Activated naive CD8-positive, alpha-beta T cell treated with anti-CD3 and anti-CD28 coated beads, Interleukin-2, amount 50 U/mL, for 24 hours (primary cell): ENCODE measurements around the gene TMEM53.

ENCODE experiments used
- ATAC-seq: fragments of 150-1000 bp; cut with Tn5 transposase; one replicate; pipeline ENCODE4 v1.10.0; 2021
- DNase-seq: peaks from one replicate; pipeline ENCODE4 v3.0.0; 2021
- H3K27ac Mint-ChIP-seq: one replicate; pipeline ENCODE4 v1.8.0; 2021; ENCODE audit warnings: mild to moderate bottlenecking, mixed read lengths
- H3K27me3 Mint-ChIP-seq: one replicate; pipeline ENCODE4 v1.8.0; 2021; ENCODE audit warnings: mixed read lengths
- H3K36me3 Mint-ChIP-seq: one replicate; pipeline ENCODE4 v1.8.0; 2021; ENCODE audit warnings: low read depth, mixed read lengths
- H3K4me1 Mint-ChIP-seq: one replicate; pipeline ENCODE4 v1.8.0; 2021; ENCODE audit warnings: mixed read lengths
- H3K4me3 Mint-ChIP-seq: one replicate; pipeline ENCODE4 v1.8.0; 2021; ENCODE audit warnings: mild to moderate bottlenecking, moderate library complexity, mixed read lengths
- H3K9me3 Mint-ChIP-seq: one replicate; pipeline ENCODE4 v1.8.0; 2021; ENCODE audit warnings: mixed read lengths

The TMEM53 gene

DNA sequence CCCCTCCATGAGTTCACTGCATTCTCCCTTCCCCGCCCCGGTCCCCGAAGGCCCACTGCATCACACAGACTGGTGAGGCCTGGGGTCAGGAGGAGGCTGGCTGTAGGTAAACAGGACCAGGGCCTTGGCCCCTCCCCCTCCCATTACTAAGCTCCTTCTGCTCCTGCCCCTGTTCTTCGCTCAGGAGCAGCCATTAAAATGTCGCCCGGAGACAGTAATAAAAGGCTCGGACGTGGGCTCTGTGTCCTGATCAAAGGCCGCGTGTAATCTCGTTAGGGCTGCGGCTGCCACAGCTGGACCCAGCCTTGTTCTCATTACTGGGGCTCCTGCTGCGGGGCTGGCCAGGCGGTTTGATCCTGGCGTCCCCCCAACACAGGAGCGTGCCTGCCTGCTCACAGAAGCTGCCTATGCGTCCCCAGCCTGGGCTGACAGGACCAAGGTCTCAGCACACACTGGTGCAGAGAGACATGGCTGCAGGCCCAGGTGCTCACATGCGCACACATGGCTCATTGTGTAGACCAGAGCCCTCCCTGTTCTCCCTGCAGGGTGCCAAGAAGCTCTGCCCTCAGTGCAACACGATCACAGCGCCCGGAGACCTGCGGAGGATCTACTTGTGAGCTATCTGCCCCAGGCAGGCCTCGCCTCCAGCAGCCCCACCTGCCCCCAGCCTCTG is 24.0 kb downstream of the TMEM53 start:
- peaks cover 11% of the 10 kb centered on the region for H3K36me3 Mint-ChIP-seq
- no peak overlapping the region for H3K27ac Mint-ChIP-seq
- ATAC-seq = no peak
- H3K9me3 Mint-ChIP-seq = no peaks in the 10 kb centered on the region
- no peaks in the 10 kb centered on the region for H3K27me3 Mint-ChIP-seq
- no peak overlapping the region for H3K4me3 Mint-ChIP-seq
- no peak for DNase-seq
- H3K4me1 Mint-ChIP-seq = no peaks in the 10 kb centered on the region

DNA sequence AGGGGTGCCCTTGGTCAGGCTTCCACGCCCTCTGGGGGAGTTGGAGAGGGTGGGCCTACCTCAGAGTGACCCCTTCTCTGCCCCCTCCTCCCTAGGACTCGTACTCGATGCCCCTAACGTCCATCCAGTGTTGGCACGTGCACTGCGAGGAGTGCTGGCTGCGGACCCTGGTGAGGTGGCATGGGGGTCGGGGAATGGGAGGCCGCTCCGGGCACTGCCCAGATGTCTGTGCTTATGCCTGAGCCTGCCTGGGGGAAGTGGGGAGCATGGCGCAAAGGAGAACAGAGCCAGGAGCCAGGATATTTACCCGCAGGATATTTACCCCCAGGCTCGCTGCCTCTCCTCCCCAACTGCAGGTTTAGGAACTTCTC is 24.5 kb downstream of the TMEM53 start:
- ATAC-seq (no peak), DNase-seq (no peak)
- Mint-ChIP-seq H3K9me3 (no peaks in the 10 kb centered on the region), H3K4me3 (no peak overlapping the region), H3K4me1 (no peaks in the 10 kb centered on the region), H3K27me3 (no peaks in the 10 kb centered on the region), H3K27ac (no peak overlapping the region), H3K36me3 (peaks cover 11% of the 10 kb centered on the region)

GRCh38 chr1:44648529-44649250 is 25.6 kb downstream of the TMEM53 start:
- Mint-ChIP-seq H3K9me3 (no peaks in the 10 kb centered on the region), H3K27me3 (no peaks in the 10 kb centered on the region), H3K36me3 (peaks cover 11% of the 10 kb centered on the region), H3K27ac (peak overlapping the region; percentile 3), H3K4me1 (no peaks in the 10 kb centered on the region), H3K4me3 (no peak overlapping the region)
- no peak for ATAC-seq
- DNase-seq = no peak

DNA sequence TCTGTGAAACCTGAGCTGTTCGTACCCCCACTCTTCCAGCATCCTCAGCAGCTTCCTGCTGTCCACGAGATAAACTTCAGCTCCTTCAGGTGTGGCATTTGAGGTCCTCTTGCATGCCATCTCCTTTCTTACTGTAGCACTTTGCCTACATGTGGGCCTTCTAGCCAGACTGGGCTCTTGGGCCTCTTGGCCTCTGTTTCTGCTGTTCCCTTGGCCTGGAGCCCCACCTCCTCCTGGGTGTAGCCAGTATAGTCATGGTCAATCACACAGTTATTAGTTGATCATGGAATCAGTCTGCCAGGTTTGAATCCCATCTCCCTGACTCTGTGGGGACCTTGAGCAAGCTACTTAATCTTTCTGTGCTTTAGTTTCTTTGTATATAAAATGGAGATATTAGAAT is 26.4 kb downstream of the TMEM53 start:
- Mint-ChIP-seq H3K36me3 (peaks cover 11% of the 10 kb centered on the region), H3K27me3 (no peaks in the 10 kb centered on the region), H3K4me3 (no peak overlapping the region)

GRCh38 chr1:44646261-44647110 is 27.8 kb downstream of the TMEM53 start:
- Mint-ChIP-seq H3K4me3 (no peak overlapping the region), H3K4me1 (peaks cover 4% of the 10 kb centered on the region), H3K9me3 (no peaks in the 10 kb centered on the region), H3K27ac (no peak overlapping the region), H3K27me3 (no peaks in the 10 kb centered on the region), H3K36me3 (peaks cover 11% of the 10 kb centered on the region)
- ATAC-seq (no peak), DNase-seq (no peak)

More for the DNA sequence above, 26.4 kb downstream of the TMEM53 start:
- ATAC-seq (no peak), DNase-seq (no peak)
- no peaks in the 10 kb centered on the region for H3K4me1 Mint-ChIP-seq
- H3K9me3 Mint-ChIP-seq = no peaks in the 10 kb centered on the region
- H3K27ac Mint-ChIP-seq = no peak overlapping the region

GRCh38 chr1:44645476-44646244 is 28.6 kb downstream of the TMEM53 start:
- Mint-ChIP-seq H3K9me3 (no peaks in the 10 kb centered on the region), H3K36me3 (peaks cover 11% of the 10 kb centered on the region), H3K4me3 (no peak overlapping the region), H3K4me1 (peaks cover 4% of the 10 kb centered on the region), H3K27me3 (no peaks in the 10 kb centered on the region), H3K27ac (no peak overlapping the region)
- no peak for ATAC-seq
- no peak for DNase-seq

- Mint-ChIP-seq H3K4me3 (no peak overlapping the region), H3K9me3 (no peaks in the 10 kb centered on the region), H3K27ac (no peak overlapping the region), H3K27me3 (no peaks in the 10 kb centered on the region), H3K4me1 (peaks cover 4% of the 10 kb centered on the region), H3K36me3 (peaks cover 7% of the 10 kb centered on the region)
- ATAC-seq (no peak), DNase-seq (no peak)
Measured at GRCh38 chr1:44644806-44645205, 29.5 kb downstream of the TMEM53 start.

DNA sequence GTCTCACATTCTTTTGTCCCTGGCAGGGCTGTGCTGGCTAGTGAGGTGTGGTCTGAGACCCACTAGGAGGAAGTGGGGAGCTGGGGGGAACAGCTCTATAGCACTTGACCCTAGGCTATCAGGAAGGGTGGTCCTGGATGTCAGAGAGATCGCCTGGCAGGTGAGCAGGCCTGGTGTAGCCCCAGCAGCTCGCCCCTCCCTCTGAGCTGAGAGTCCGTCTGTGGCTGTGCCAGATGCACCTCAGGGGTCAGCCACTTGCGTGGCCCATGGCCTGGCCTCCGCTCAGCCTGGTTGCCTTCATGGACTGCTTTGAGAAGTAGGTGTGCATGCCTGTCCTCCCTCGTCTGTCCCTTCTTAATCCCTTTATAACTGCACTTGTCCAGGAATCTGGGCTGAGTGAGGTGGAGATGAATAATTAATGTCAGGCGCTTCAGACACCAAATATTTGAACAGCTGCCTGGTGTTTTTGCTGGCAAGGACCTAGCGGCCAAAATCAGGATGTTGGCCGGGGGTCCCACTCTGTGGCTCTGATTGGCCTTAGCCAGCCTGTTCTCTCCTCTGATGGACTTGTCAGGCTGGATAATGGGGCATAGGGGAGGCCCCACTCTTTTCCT is 30.5 kb downstream of the TMEM53 start:
- Mint-ChIP-seq H3K9me3 (no peaks in the 10 kb centered on the region), H3K4me1 (peaks cover 4% of the 10 kb centered on the region), H3K36me3 (peaks cover 13% of the 10 kb centered on the region), H3K27me3 (no peaks in the 10 kb centered on the region), H3K27ac (no peak overlapping the region), H3K4me3 (no peak overlapping the region)
- no peak for DNase-seq
- no peak for ATAC-seq

GRCh38 chr1:44642925-44643324 is 31.4 kb downstream of the TMEM53 start:
- H3K9me3 Mint-ChIP-seq = no peaks in the 10 kb centered on the region
- peaks cover 4% of the 10 kb centered on the region for H3K4me1 Mint-ChIP-seq
- no peak overlapping the region for H3K4me3 Mint-ChIP-seq
- peak overlapping the region; percentile 26 for H3K27ac Mint-ChIP-seq
- DNase-seq (no peak), ATAC-seq (no peak)
- H3K27me3 Mint-ChIP-seq = no peaks in the 10 kb centered on the region
- H3K36me3 Mint-ChIP-seq = peaks cover 19% of the 10 kb centered on the region

GRCh38 chr1:44642255-44642654 is 32.0 kb downstream of the TMEM53 start:
- no peak overlapping the region for H3K4me3 Mint-ChIP-seq
- H3K27ac Mint-ChIP-seq = peak overlapping the region; percentile 33
- H3K36me3 Mint-ChIP-seq = peaks cover 19% of the 10 kb centered on the region
- no peaks in the 10 kb centered on the region for H3K9me3 Mint-ChIP-seq
- H3K27me3 Mint-ChIP-seq = no peaks in the 10 kb centered on the region
- H3K4me1 Mint-ChIP-seq = peaks cover 4% of the 10 kb centered on the region
- ATAC-seq (no peak), DNase-seq (no peak)

DNA sequence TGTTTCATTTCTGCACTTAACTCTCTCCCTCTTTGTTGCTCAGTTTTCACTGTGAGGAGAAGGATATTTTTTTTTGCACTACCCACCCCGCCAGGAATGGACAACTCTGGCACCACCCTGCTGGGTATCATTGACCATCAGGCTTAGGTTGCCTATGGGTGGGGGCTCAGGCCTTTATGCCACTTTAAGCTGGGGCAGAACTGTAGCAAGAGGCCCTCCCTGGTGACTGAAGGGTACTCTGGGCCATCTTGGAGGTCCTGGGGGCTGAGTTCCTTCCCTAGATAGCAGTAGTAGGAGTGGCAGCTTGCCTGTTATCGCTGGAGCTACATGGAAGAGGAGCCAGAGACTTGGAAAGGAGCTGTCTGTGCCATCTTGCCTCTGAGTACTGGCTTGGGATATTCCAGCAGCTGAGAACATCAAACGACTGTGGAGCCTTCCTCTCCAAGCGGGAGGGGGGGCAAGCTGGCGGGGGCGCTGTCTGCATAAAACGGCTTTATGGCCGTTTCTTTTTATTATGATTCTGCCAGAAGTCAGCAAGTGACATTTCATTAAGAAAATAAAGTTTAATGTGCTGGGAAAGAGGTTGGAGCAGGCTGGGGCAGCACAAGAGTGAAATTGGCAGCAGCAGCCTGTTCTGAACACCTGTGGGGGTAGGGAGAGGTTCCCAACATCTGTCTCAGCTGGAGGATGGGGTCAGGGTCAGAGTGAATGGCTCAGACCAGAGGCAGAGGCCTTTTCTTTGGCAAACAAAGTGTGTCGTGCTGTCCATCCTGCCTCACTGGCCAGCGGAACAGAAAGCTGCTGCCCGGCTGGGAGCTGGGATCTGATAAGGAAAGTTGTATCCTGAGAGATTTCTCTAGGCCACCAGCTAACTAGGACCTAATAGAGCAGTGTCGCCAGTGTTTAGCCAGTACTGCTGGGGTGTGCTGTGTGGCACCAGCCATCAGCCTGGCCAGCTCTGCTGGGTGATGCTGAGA is 32.9 kb downstream of the TMEM53 start:
- Mint-ChIP-seq H3K9me3 (no peaks in the 10 kb centered on the region), H3K4me1 (peaks cover 4% of the 10 kb centered on the region), H3K4me3 (no peak overlapping the region), H3K27ac (peak overlapping the region; percentile 33), H3K27me3 (no peaks in the 10 kb centered on the region), H3K36me3 (peaks cover 22% of the 10 kb centered on the region)
- ATAC-seq (no peak), DNase-seq (no peak)

- Mint-ChIP-seq H3K36me3 (peaks cover 21% of the 10 kb centered on the region), H3K27me3 (no peaks in the 10 kb centered on the region), H3K4me3 (no peak overlapping the region), H3K4me1 (peaks cover 4% of the 10 kb centered on the region), H3K27ac (no peak overlapping the region), H3K9me3 (no peaks in the 10 kb centered on the region)
- ATAC-seq (no peak), DNase-seq (no peak)
Measured at GRCh38 chr1:44640200-44640853, 34.0 kb downstream of the TMEM53 start.
